NCI-H1436 (cell line): ENCODE measurements around the gene KMT2C.
"Not testable (repeated sequence)": the region's sequence is repeated elsewhere in the genome, so short reads cannot be mapped to it uniquely, and the experiment has no call there.

Experiments used
- DNase-seq: peaks from one replicate; lab custom pipeline; 2025; lab: John Stamatoyannopoulos, UW

Gene KMT2C

GRCh38 chr7:152441810-152442209, 6.0 kb upstream of the KMT2C start:
- not testable (repeated sequence) for DNase-seq

- not testable (repeated sequence) for DNase-seq
Measured at GRCh38 chr7:152441168-152441567, 5.4 kb upstream of the KMT2C start.

GRCh38 chr7:152438017-152438416, 2.2 kb upstream of the KMT2C start:
- not testable (repeated sequence) for DNase-seq

DNA sequence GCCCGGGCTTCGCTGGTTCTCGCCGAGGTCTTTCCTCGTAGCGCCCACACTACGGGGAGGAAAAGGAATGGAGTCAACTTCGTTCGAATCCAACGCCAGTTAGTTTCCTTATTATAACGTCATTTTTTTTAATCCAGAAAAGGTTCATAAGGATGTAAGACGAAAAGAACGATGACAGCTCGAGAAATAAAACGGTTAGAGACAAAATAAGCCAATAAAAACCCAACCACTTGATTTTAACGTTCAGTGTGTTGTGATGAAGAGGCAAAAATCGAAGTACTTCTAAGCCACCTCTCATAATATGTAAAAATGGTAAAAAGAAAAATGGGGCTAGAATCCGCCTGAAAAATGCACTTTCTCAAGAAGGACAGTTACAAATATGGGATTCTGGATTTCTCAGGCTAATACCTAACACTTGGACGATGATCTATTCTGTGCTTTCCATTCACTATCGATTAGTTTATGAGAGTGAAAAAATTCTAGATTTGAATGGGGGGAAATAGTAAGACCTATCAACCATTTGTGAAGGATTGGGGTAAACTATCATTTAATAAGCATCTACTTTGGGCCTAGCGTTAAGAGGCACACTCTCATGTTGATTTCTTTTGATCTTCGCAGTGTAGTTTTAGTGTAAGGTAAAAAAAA, 1.2 kb upstream of the KMT2C start:
- not testable (repeated sequence) for DNase-seq

- peak; percentile 84 for DNase-seq
Measured at GRCh38 chr7:152436111-152436930, 518 bp upstream of the KMT2C start.

- DNase-seq, result not testable (repeated sequence)
Measured at GRCh38 chr7:152434511-152435383, 1.1 kb downstream of the KMT2C start.

DNA sequence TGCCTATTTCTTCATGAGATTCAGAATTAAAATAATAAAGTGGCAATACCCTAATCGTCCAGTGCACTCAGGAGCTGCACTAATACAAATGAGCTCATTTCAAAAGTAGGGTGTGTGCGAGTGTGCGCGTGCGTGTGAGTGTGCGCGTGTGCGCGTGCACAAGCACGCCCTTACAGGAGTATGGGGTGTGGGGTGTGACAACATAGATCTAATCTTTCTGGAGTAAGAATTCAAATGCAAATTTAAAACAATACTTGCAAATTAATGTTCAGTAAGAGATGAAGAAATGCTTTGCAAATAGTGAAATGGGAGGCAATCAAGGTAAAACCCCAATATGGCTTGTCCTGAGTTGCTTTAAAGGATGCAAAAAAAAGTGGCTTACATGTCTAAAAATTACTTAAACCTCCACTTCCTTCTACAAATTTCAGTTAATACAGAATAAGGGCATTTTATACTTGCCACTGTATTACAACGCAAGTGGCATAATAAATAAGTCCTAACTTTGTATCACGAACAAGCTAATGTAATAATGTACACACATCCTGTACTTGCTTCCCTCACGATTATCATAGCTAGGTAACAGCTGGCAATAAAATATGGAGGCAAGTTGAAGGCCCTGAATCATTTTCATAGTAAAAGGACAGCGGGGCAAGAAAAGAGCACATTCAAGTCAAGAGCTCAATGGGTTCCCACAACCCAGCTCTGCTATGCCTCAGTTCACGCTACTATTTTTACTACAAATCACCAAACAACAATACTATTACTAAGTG, 1.9 kb downstream of the KMT2C start:
- not testable (repeated sequence) for DNase-seq

DNA sequence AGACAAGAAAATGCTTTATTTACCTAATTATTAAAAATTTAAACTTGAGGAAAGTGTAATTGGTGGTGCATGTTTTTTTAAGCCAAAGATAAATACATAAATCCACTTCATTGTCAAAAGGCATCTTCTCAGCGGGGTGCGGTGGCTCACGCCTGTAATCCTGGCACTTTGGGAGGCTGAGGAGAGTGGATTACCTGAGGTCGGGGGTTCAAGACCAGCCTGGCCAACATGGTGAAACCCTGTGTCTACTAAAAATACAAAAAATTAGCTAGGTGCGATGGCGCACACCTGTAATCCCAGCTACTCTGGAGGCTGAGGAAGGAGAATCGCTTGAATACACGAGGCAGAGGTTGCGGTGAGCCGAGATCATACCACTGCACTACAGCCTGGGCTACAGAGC, 3.1 kb downstream of the KMT2C start:
- DNase-seq, result not testable (repeated sequence)

DNA sequence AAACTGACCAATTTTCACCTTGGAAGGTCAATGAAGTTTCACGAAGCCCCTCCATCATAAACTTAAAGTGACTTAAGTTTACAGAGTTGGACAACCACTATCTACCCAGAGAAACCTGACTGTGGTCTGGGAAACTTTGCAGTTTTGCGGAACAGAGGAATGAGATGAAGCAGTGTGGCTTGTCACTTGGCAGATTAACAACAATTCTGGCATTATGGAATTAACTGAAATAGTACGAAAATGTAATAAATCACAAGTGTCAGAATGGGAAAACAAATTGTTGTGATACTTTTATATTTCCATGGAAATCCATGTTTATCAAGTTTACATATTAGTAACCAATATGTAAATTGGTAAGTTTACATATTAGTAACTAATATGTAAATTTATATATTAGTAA, 4.9 kb downstream of the KMT2C start:
- no peak for DNase-seq

- DNase-seq, result not testable (repeated sequence)
Measured at GRCh38 chr7:152430118-152430517, 5.7 kb downstream of the KMT2C start.

DNA sequence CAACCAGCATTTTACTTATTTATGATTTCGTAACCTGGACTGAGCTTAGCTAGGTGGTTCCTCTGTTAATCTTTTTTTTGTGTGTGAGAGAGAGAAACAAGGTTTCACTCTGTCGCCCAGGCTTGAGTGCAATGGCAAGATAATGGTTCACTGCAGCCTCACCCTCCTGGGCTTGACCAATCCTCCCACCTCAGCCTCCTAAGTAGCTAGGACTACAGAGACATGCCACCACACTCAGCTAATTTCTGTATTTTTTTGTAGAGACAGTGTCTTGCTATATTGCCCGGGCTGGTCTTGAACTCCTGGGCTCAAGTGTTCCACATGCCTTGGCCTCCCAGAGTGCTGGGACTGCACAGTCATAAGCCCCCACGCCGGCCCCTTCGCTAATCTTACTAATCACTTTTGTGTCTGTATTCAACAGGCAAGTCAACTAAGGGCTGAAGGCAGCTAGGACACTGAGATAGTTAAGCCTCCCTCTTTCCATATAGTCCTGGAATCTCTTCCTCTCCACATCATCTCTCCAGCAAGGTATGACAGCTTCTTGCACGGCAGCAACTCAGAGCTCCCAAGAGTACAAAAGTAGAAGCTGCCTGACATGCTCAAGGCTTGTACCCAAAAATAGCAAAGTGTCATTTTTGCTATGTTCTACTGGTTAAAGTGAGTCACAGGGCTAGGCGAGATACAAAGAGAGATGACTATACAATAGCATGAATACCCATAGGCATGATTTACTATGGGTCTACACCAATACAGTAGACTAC, 11.3 kb downstream of the KMT2C start:
- DNase-seq, result no peak

- DNase-seq, result no peak
Measured at GRCh38 chr7:152423991-152424347, 11.8 kb downstream of the KMT2C start.

- not testable (repeated sequence) for DNase-seq
Measured at GRCh38 chr7:152423171-152423570, 12.6 kb downstream of the KMT2C start.

- not testable (repeated sequence) for DNase-seq
Measured at GRCh38 chr7:152420950-152421349, 14.9 kb downstream of the KMT2C start.

DNA sequence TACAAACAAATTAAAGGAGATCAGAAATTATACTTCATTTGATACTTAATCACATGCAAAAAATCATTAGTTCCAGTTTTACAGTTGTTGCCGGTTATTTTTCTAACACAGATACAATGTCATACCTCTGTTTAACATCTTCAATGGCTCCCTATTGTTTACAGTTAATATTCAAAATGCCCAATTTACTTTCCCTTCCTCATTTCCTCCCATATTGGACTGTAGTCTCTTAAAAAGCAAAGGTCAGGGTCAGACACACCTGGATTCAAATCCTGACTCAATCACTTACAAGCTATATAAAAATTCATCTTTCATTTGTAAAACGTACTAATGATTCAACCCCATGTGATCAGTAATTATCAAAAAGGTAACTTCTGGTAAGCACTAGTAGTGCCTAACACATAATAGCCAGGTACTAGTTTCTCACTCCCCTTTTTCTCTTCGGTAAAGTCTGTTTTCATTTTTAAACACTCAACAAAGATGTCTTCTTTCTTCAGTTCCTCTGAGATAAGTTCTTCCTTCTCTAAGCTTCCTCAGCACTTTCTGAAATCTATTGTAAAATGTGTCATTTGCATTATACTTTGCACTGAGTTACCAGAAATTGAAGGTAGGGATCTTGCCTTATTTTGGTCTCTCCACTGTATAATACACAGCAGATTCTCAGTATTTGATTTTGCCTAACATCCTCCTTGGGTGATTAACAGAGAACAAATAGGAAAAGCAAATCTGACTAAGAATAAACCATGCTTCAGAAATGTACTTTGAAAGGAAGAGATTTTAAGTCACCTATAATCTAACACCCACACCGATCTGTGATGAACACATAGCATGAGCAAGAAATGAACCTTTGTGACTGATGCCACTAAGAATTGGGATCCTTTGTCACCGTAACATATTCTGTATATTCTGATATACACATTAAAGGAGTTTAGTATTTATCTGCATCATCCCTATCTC, 16.1 kb downstream of the KMT2C start:
- no peak for DNase-seq

DNA sequence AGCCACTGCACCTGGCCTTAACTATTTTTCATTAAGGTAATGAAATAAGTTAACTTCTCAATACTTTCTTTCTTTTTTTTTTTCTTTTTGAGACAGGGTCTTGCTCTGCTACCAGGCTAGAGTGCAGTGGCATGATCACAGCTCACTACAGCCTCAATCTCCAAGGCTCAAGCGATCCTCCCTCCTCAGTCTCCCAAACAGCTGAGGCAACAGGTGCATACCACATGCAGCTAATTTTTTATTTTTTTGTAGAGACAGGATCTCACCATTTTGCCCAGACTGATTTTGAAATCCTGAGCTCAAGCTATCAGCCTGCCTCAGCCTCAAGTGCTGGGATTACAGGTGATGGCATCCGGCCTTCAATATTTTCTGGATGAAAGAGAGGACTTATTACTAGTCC, 21.0 kb downstream of the KMT2C start:
- DNase-seq, result no peak

DNA sequence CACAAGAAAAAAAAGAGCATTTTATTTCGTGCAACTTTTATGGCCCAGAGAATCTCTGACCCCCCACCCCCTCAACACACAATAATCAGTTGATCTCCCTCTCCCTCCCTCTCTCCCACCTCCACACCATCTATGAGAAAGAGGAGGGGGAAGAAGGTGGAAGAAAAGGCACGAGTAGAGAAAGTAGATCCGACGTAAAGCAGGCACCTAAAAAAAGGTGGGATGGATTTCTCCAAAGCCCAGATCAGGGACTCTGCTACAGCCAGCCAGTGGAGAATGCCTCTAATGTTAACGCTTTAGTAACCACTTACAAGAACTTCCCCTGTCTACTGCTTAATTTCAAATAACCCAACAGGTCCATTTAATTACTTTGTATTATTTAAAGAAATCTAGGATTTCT, 24.4 kb downstream of the KMT2C start:
- DNase-seq, result no peak

GRCh38 chr7:152406491-152406890, 29.3 kb downstream of the KMT2C start:
- no peak for DNase-seq

DNA sequence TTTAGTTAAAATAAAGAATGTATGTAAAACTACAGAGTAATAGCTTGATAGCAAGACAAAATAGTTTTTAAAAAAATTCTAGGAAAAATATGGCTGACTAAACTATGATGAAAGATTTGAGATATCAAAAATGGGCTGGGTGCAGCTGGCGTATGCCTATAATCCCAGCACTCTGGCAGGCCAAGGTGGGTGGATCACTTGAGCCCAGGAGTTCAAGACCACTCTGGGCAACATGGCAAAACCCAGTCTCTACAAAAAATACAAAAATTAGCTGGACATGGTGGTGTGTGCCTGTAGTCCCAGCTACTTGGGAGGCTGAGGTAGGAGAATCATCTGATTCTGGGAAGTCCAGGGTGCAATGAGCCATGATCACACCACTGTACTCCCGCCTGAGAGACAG, 29.8 kb downstream of the KMT2C start:
- DNase-seq, result not testable (repeated sequence)

DNA sequence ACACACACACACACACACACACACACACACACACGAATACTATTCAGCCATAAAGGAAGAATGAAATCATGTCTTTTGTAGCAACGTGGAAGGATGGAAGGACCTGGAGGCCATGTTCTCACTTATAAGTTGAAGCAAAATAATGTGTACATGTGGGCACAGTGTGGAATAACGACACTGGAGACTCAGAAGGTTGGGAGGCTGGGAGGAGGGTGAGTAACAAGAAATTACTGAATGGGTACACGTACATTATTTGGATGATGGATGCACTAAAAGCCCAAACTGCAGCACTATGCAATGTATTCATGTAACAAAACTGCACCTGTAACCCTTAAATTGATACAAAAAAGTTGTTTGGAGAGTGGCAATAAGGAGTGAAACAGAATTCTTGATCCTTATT, 32.1 kb downstream of the KMT2C start:
- DNase-seq, result no peak
